Keratinocyte (primary cell): ENCODE measurements around the gene INVS.

Source experiments
- EZH2 ChIP-seq: IDR thresholded peaks from one replicate; pipeline ENCODE4 v1.6.1; 2012; ENCODE audit warnings: inconsistent platforms, mild to moderate bottlenecking, low read length, moderate library complexity
- TF ChIP-seq, protein P1 (sequence below), 3 experiments: IDR thresholded peaks in 1 of 3; conservative IDR thresholded peaks in 1 of 3; optimal IDR thresholded peaks in 1 of 3; 2 replicates in 2 of 3; 3 replicates in 1 of 3; pipeline versions ENCODE3 to v1.5.1; 2011; ENCODE audit warnings: low read length in 3 of 3, mild to moderate bottlenecking in 3 of 3, moderate library complexity in 2 of 3, control low read depth in 1 of 3, inconsistent platforms in 1 of 3; ENCODE audit not compliant: insufficient read depth in 2 of 3; ENCODE audit errors: extremely low read depth in 1 of 3

DNA sequence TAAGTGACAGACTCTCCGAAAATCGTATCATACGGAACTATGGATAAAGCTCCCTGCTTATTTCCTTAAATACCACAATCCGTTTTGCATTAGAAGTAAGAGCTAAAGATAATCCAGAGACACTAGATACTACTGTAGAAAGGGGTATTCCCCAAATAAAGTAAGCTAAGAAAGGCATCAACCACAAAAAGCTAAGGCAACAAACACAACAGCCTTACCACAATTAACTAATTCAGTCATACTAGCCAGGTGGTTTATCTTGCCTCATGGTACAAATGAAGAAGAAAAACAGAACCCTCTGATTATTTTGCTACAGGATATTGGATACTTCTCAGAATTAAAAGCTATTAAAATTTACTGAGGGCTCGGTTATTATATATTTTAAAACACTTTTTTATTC is 14.3 kb upstream of the INVS start:
- TF ChIP-seq, protein P1, sequence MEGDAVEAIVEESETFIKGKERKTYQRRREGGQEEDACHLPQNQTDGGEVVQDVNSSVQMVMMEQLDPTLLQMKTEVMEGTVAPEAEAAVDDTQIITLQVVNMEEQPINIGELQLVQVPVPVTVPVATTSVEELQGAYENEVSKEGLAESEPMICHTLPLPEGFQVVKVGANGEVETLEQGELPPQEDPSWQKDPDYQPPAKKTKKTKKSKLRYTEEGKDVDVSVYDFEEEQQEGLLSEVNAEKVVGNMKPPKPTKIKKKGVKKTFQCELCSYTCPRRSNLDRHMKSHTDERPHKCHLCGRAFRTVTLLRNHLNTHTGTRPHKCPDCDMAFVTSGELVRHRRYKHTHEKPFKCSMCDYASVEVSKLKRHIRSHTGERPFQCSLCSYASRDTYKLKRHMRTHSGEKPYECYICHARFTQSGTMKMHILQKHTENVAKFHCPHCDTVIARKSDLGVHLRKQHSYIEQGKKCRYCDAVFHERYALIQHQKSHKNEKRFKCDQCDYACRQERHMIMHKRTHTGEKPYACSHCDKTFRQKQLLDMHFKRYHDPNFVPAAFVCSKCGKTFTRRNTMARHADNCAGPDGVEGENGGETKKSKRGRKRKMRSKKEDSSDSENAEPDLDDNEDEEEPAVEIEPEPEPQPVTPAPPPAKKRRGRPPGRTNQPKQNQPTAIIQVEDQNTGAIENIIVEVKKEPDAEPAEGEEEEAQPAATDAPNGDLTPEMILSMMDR (optimal IDR thresholded peaks at IDR 0.05 in 1 of 3, IDR thresholded peaks at IDR 0.05 in 1 of 3, conservative IDR thresholded peaks at IDR 0.05 in 1 of 3; ENCODE audit: extremely low read depth in 1 of 3, insufficient read depth in 2 of 3, low read length in 3 of 3), result no peak
- no peak for TF ChIP-seq EZH2
